Progenitor cell of endocrine pancreas (in vitro differentiated cells): ENCODE measurements around the gene ADAMTS17. TPM values are rescaled to one million over a fixed set of nuclear protein-coding genes. Genes with fewer than 3 reads are reported as not detected.

Experiments
- DNase-seq: peaks from one replicate; pipeline ENCODE4 v3.0.0; 2021; ENCODE audit warnings: low spot score; ENCODE audit not compliant: unreplicated experiment
- H3K27ac Mint-ChIP-seq: 2 replicates; pipeline ENCODE4 v1.8.0; 2021; ENCODE audit warnings: mild to moderate bottlenecking, moderate library complexity, mixed read lengths
- H3K27me3 Mint-ChIP-seq: 2 replicates; pipeline ENCODE4 v1.8.0; 2021; ENCODE audit warnings: mixed read lengths
- H3K36me3 Mint-ChIP-seq: 2 replicates; pipeline ENCODE4 v1.8.0; 2022; ENCODE audit warnings: mixed read lengths; ENCODE audit not compliant: insufficient read depth
- H3K4me1 Mint-ChIP-seq: 2 replicates; pipeline ENCODE4 v1.8.0; 2021; ENCODE audit warnings: low read depth, mixed read lengths
- H3K4me3 Mint-ChIP-seq: 2 replicates; pipeline ENCODE4 v1.8.0; 2021; ENCODE audit warnings: low read depth, mild to moderate bottlenecking, moderate library complexity, mixed read lengths
- H3K9me3 Mint-ChIP-seq: 2 replicates; pipeline ENCODE4 v1.8.0; 2021; ENCODE audit warnings: low read depth, mixed read lengths
- total RNA-seq: library from RNA; stranded (reverse); gene quantifications from 2 replicates; pipeline ENCODE4 v1.2.1, GENCODE V29; 2021
- TF ChIP-seq, protein P1 (sequence below): fragments of 200-600 bp; sonication (generic); IDR thresholded peaks from one replicate; pipeline ENCODE4 v1.5.0; 2021; ENCODE audit warnings: antibody characterized with exemption, mild to moderate bottlenecking; ENCODE audit not compliant: unreplicated experiment

Gene ADAMTS17
- total RNA-seq, 1 donor from 2014 or later = 3.5 TPM

DNA sequence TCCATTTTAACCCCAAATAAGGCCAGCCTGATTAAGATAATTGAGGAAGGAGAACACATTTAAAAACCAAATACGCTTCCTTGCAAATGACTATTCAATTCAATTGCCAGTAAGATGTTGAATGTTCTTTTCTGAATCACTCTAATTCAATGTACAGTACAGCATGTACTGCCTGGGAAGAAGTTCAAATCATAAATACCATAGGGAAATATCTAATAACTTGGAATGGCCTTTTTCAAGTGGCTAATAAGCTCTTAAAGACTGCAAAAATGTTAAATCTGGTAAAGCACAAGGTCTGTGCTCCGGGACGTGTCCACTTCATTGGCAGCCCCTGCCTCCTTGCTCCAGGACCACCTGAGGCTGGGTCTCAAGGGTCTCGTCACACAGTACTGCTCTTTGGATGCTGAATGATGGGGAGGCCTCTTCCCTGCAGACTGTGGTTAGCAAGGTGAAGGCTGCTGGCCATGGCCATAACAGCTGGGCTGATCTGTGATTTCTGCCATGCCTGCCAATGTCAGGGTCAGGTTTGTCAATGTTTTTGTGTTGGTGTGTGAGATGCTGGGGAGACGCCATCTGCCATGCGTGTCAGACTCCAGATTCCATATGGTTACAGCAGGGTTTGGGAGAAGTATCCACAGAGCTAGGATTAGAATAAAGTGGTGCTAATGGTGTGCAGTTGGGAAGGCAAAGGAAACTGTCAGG, 300.5 kb downstream of the ADAMTS17 start:
- no peak overlapping the region for H3K4me3 Mint-ChIP-seq
- peaks cover 4% of the 10 kb centered on the region for H3K4me1 Mint-ChIP-seq
- TF ChIP-seq, protein P1, sequence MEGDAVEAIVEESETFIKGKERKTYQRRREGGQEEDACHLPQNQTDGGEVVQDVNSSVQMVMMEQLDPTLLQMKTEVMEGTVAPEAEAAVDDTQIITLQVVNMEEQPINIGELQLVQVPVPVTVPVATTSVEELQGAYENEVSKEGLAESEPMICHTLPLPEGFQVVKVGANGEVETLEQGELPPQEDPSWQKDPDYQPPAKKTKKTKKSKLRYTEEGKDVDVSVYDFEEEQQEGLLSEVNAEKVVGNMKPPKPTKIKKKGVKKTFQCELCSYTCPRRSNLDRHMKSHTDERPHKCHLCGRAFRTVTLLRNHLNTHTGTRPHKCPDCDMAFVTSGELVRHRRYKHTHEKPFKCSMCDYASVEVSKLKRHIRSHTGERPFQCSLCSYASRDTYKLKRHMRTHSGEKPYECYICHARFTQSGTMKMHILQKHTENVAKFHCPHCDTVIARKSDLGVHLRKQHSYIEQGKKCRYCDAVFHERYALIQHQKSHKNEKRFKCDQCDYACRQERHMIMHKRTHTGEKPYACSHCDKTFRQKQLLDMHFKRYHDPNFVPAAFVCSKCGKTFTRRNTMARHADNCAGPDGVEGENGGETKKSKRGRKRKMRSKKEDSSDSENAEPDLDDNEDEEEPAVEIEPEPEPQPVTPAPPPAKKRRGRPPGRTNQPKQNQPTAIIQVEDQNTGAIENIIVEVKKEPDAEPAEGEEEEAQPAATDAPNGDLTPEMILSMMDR = no peak
- DNase-seq = no peak
- H3K27me3 Mint-ChIP-seq = peaks cover 15% of the 10 kb centered on the region
- peaks cover 3% of the 10 kb centered on the region for H3K9me3 Mint-ChIP-seq
- no peaks in the 10 kb centered on the region for H3K36me3 Mint-ChIP-seq
- H3K27ac Mint-ChIP-seq = no peak overlapping the region

DNA sequence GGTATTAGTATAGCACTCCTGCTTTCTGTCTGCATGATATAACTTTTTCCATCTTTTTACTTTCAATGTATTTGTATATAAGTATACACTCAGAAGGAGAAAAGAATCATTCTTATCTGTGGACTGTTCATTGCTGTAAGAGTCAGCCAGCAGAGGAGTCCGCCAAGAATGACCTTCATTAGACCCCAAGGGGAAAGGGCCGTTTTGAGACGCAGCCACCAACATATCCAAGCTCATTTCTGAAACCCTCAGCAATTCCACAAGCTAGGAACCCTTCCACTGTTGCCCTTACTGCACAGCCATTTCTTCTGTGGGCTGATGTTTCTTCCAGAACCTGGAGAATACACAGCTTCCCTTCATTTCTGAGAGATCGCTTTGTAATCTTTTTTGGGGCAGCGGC, 301.8 kb downstream of the ADAMTS17 start:
- H3K4me3 Mint-ChIP-seq = no peak overlapping the region

DNA sequence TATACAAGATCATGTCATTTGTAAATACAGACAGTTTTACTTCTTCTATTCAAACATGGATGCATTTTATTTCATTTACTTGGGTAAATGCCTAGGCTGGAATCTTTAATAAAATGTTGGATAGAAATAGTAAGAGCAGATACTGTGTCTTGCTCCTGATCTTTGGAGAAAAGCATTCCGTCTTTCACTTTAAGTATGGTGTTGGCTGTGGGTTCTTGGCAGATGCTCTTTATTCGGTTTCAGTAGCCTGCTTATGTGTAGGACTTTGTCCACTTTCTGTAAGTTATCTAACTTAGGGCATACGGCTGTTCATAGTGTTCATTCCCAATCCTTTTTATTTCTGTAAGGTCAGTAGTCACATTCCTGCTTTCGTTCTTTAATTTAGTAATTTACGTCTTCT, 303.0 kb downstream of the ADAMTS17 start:
- no peak overlapping the region for H3K27ac Mint-ChIP-seq
- H3K9me3 Mint-ChIP-seq = no peaks in the 10 kb centered on the region
- H3K27me3 Mint-ChIP-seq = peaks cover 34% of the 10 kb centered on the region
- no peak overlapping the region for H3K4me3 Mint-ChIP-seq
- no peak for DNase-seq
- no peaks in the 10 kb centered on the region for H3K36me3 Mint-ChIP-seq
- TF ChIP-seq, protein P1 = no peak
- H3K4me1 Mint-ChIP-seq = peaks cover 4% of the 10 kb centered on the region

More for the DNA sequence above, 301.8 kb downstream of the ADAMTS17 start:
- Mint-ChIP-seq H3K27ac (no peak overlapping the region), H3K4me1 (peaks cover 4% of the 10 kb centered on the region), H3K36me3 (no peaks in the 10 kb centered on the region), H3K27me3 (peaks cover 25% of the 10 kb centered on the region), H3K9me3 (peaks cover 3% of the 10 kb centered on the region)
- TF ChIP-seq, protein P1 = no peak
- DNase-seq = no peak

DNA sequence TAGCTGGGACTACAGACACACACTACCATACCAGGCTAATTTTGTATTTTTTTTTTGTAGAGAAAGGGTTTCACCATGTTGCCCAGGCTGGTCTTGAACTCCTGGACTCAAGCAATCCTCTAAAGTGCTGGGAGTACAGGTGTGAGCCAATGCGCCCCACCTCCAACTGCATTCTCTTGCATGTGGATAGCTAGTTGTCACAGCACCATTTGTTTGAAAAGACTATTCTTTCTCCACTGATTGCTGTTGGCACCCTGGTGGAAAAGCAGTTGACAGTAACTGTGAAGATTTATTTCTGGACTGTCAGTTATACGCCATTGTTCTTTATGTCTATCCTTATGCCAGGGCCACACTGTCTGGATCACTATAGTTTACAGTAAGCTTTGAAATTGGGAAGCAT, 303.9 kb downstream of the ADAMTS17 start:
- H3K27ac Mint-ChIP-seq = no peak overlapping the region
- TF ChIP-seq, protein P1 = no peak
- H3K27me3 Mint-ChIP-seq = peaks cover 39% of the 10 kb centered on the region
- H3K9me3 Mint-ChIP-seq = no peaks in the 10 kb centered on the region
- DNase-seq = no peak
- H3K4me1 Mint-ChIP-seq = peaks cover under 1% of the 10 kb centered on the region
- no peak overlapping the region for H3K4me3 Mint-ChIP-seq
- H3K36me3 Mint-ChIP-seq = no peaks in the 10 kb centered on the region

DNA sequence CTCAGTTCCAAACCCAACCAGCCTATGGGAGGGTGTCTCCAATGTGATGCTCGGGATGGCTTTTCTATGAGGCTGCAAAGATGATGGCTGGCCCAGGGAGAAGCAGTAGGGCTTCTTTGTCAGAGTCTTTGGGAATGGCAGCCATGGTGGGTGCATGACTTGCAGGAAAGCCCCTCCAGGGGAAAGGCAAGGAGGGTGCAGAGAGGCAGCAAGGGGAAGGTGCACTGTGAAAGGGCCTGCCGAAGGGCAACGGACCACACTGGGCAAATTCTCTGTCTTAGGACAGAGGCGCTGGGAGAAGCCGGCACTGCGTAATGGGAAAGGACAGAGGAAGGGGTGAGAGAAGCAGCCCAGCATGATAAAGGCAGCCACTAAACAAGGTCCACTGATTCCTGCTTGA, 305.8 kb downstream of the ADAMTS17 start:
- peaks cover 32% of the 10 kb centered on the region for H3K27me3 Mint-ChIP-seq
- TF ChIP-seq, protein P1 = no peak
- H3K4me3 Mint-ChIP-seq = no peak overlapping the region
- H3K4me1 Mint-ChIP-seq = peaks cover 2% of the 10 kb centered on the region
- H3K9me3 Mint-ChIP-seq = no peaks in the 10 kb centered on the region
- H3K36me3 Mint-ChIP-seq = no peaks in the 10 kb centered on the region
- H3K27ac Mint-ChIP-seq = no peak overlapping the region
- DNase-seq = no peak
